ENCODE results near the gene POLR1D.

DNA sequence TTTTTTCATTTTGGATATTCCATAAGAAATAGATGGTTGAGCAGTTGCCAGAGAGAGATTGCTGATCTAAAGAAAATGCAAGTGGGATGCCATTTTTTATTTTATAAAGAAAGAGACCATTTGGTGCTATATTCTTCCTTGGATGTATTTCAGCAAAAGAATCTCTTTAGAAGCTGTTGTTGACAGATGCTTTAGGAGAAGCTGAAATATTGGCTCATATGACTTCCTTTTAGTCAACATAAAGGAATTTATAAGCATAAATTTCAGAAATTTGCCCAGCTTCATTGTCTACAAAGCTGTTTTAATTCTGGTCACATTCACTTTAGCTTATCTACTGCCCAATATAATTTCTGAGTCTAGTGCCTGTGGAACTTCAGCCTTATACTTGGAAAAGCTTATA is 36.9 kb downstream of the POLR1D start:
- no peak for TF ChIP-seq POLR2A (IDR thresholded peaks at IDR 0.05; ENCODE audit: low read length)
- TF ChIP-seq GATA1 (IDR thresholded peaks at IDR 0.05; ENCODE audit: low read depth, low read length) = no peak
